Right atrium auricular region (tissue), 2 donors: ENCODE measurements around the gene PARD6B. TPM values are rescaled to one million over a fixed set of nuclear protein-coding genes. Genes with fewer than 3 reads are reported as not detected.

ENCODE experiments used
- DNase-seq: peaks from one replicate; pipeline ENCODE4 v3.0.0-alpha.2; 2019; ENCODE audit warnings: low spot score
- H3K27ac ChIP-seq, 2 donors: fragments of 200-600 bp; sonication (generic); 1 replicate in 1 of 2; 2 replicates in 1 of 2; pipeline ENCODE4 v1.5.1; 2016 to 2019
- H3K27me3 ChIP-seq, 2 donors: fragments of 200-600 bp; sonication (generic); one replicate each; pipeline versions ENCODE4 v1.5.1 to v1.6.0; 2017 to 2019
- H3K36me3 ChIP-seq: fragments of 200-600 bp; sonication (generic); one replicate; pipeline ENCODE4 v1.5.1; 2016
- H3K4me1 ChIP-seq, 2 donors: fragments of 200-600 bp; sonication (generic); one replicate each; pipeline versions ENCODE4 v1.5.1 to v1.6.0; 2017 to 2019
- H3K4me3 ChIP-seq, 2 donors: fragments of 200-600 bp; sonication (generic); 1 replicate in 1 of 2; 2 replicates in 1 of 2; pipeline ENCODE4 v1.5.1; 2017 to 2019; ENCODE audit warnings: mild to moderate bottlenecking in 1 of 2, moderate library complexity in 1 of 2
- H3K9me3 ChIP-seq, 2 donors: fragments of 200-600 bp; sonication (generic); one replicate each; pipeline ENCODE4 v1.5.1; 2019
- total RNA-seq, 2 donors: library from RNA; depleted of rRNA; stranded (reverse); fragments of >200 nt; gene quantifications; one replicate each; pipeline ENCODE4 v1.1.0, GENCODE V29; 2016
- TF ChIP-seq, protein P1 (sequence below), 2 donors: fragments of 200-600 bp; sonication (generic); IDR thresholded peaks; one replicate each; pipeline ENCODE4 v1.5.1; 2019; ENCODE audit warnings: antibody characterized with exemption in 2 of 2

The PARD6B gene, protein sequence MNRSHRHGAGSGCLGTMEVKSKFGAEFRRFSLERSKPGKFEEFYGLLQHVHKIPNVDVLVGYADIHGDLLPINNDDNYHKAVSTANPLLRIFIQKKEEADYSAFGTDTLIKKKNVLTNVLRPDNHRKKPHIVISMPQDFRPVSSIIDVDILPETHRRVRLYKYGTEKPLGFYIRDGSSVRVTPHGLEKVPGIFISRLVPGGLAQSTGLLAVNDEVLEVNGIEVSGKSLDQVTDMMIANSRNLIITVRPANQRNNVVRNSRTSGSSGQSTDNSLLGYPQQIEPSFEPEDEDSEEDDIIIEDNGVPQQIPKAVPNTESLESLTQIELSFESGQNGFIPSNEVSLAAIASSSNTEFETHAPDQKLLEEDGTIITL
- total RNA-seq: 1 to 10 TPM; 4.4 to 5.9 TPM

DNA sequence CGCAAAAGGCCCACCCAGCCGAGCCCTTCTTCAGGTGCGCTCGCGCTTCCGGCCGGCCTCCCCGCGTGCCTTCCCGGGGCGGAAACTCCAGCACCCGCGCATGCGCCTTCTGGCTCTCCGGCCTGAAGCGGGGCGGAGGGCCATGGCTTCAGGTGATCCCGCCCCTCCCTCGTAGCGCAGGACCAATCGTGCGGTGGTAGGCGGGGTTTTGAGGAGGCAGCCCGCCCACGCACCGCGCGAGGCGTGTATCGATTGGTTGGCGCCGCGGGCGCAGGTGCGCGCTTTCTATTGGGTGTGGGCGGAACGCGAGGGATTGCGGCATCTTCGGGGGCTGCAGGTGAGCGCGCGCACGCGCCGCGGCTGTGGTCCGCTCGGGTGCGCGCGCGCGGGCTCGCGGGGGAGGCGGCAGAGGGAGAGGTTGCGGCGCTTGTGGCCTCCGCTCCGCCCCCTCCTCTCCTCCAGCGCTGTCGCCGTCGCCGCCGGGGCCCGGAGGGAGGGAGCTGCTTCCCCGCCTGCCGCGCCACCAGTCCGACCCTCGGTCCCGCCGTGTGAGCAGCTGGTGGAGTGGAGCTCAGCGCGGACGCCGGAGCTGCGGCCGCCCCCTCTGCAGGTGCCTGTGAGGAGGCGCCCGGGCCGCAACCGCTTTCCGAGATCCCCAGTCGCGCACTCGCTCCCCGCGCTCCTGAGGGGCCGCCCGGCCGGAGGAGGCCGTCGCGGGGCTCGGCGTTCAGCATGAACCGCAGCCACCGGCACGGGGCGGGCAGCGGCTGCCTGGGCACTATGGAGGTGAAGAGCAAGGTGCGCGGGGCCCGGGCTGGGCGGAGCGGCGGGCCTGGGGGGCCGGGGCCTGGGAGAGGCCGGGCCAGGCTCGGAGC is at the start of gene PARD6B:
TSS of gene PARD6B (plus strand) at position 526 of the 875 bp plus-strand sequence. CDS start at position 733, 207 bp downstream.
- peak; percentile 94 for DNase-seq
- H3K27me3 ChIP-seq: no peaks in the 10 kb centered on the region
- H3K9me3 ChIP-seq: no peaks in the 10 kb centered on the region
- no peaks in the 10 kb centered on the region for H3K36me3 ChIP-seq
- peak within 1 kb of the TSS; percentile 60 to 75 for H3K4me3 ChIP-seq
- TF ChIP-seq, protein P1, sequence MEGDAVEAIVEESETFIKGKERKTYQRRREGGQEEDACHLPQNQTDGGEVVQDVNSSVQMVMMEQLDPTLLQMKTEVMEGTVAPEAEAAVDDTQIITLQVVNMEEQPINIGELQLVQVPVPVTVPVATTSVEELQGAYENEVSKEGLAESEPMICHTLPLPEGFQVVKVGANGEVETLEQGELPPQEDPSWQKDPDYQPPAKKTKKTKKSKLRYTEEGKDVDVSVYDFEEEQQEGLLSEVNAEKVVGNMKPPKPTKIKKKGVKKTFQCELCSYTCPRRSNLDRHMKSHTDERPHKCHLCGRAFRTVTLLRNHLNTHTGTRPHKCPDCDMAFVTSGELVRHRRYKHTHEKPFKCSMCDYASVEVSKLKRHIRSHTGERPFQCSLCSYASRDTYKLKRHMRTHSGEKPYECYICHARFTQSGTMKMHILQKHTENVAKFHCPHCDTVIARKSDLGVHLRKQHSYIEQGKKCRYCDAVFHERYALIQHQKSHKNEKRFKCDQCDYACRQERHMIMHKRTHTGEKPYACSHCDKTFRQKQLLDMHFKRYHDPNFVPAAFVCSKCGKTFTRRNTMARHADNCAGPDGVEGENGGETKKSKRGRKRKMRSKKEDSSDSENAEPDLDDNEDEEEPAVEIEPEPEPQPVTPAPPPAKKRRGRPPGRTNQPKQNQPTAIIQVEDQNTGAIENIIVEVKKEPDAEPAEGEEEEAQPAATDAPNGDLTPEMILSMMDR (IDR thresholded peaks at IDR 0.05): no peak
- peak within 1 kb of the TSS; percentile 89 to 90 for H3K27ac ChIP-seq
- H3K4me1 ChIP-seq: peaks cover 0 to 23% of the 10 kb centered on the region in 2 donors

DNA sequence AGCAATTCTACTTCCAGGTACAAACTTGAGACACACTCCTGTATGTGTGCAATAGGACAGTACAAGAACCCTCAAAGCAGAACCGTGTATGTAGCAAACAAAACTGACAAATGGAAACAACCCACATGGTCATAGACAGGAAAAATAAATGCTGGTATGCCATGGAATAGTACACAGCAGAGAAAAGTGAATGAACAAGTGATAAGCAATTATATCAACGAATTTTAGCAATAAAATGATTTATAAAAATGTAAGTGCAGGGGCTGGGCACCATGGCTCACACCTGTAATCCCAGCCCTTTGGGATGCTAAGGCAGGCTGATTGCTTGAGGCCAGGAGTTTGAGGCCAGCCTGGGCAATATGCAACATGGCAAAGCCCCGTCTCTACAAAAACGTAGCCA is 49.3 kb upstream of the PARD6B start:
- H3K4me1 ChIP-seq: peaks cover 0 to 12% of the 10 kb centered on the region in 2 donors
- no peaks in the 10 kb centered on the region for H3K36me3 ChIP-seq
- H3K4me3 ChIP-seq: no peak overlapping the region
- no peaks in the 10 kb centered on the region for H3K27me3 ChIP-seq
- DNase-seq: no peak
- H3K27ac ChIP-seq: no peak overlapping the region
- no peaks in the 10 kb centered on the region for H3K9me3 ChIP-seq
- TF ChIP-seq, protein P1 (IDR thresholded peaks at IDR 0.05): no peak

DNA sequence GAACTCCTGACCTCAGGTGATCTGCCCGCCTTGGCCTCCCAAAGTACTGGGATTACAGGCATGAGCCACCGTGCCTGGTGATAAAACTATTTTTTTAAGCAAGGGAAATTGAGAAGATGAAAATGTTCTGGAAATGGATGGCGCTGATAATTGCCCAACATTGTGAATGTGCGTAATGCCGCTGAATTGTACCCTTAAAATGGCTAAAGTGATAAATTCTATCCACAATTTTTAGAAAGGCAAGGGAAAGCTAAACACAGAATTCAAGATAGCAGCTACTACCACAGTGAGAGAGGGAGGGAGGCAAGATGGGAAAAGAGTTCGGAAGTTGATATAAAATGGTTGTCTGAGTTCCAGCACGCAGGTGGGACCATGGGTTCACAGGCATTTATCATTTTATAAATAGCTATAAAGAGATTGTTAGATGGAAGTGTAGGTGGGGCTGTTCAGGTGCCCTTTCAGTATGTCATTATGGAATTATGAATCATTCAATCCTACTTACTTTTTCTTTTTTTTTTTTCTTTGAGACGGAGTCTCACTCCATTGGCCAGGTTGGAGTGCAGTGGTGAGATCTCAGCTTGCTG is 48.3 kb upstream of the PARD6B start:
- Histone ChIP-seq H3K27ac (no peak overlapping the region), H3K4me3 (no peak overlapping the region), H3K36me3 (no peaks in the 10 kb centered on the region), H3K9me3 (no peaks in the 10 kb centered on the region), H3K27me3 (no peaks in the 10 kb centered on the region), H3K4me1 (peaks cover 0 to 11% of the 10 kb centered on the region in 2 donors)
- DNase-seq: no peak
- TF ChIP-seq, protein P1 (IDR thresholded peaks at IDR 0.05): no peak

DNA sequence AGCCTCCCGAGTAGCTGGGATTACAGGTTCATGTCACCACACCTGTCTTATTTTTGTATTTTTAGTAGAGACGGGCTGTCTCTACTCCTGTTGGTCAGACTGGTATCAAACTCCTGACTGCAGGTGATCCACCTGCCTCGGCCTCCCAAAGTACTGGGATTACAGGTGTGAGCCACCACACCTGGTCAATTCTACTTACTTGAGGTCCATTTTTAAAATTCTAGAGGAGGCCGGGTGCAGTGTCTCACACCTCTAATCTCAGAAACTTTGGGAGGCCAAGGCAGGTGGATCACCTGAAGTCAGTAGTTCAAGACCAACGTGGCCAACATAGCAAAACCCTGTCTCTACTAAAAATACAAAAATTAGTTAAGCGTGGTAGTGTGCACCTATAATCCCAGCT is 47.8 kb upstream of the PARD6B start:
- DNase-seq: no peak

DNA sequence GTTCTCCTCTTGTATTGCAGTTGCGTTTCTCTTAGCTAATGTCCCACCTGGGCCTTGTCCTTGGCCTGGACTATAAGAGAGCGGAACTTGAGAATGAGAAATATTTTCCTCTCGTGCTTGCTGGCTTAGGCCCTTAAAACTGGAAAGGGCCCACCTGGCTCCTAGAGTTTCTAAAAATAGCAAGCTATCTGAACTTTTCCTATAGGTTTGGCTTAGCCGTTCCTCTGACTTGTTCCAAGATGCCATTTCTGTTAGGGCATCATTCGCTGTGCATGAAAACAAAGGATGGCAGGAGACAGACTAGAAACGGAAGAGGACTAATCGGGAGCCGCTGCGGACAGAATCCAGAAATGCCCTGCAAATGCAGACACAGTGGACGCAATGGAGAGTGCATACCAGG is 44.6 kb upstream of the PARD6B start:
- no peak overlapping the region for H3K27ac ChIP-seq
- H3K9me3 ChIP-seq: no peaks in the 10 kb centered on the region
- TF ChIP-seq, protein P1 (IDR thresholded peaks at IDR 0.05): no peak
- no peak overlapping the region for H3K4me3 ChIP-seq
- peaks cover 0 to 21% of the 10 kb centered on the region in 2 donors for H3K4me1 ChIP-seq
- H3K36me3 ChIP-seq: no peaks in the 10 kb centered on the region
- H3K27me3 ChIP-seq: no peaks in the 10 kb centered on the region
- DNase-seq: no peak

More for the DNA sequence above, 47.8 kb upstream of the PARD6B start:
- no peaks in the 10 kb centered on the region for H3K36me3 ChIP-seq
- no peaks in the 10 kb centered on the region for H3K9me3 ChIP-seq
- H3K4me3 ChIP-seq: no peak overlapping the region
- TF ChIP-seq, protein P1 (IDR thresholded peaks at IDR 0.05): no peak
- no peaks in the 10 kb centered on the region for H3K27me3 ChIP-seq
- peaks cover 0 to 6% of the 10 kb centered on the region in 2 donors for H3K4me1 ChIP-seq
- H3K27ac ChIP-seq: no peak overlapping the region
